Astrocyte (in vitro differentiated cells and primary cell): ENCODE results near the gene CFDP1. TPM values are rescaled to one million over a fixed set of nuclear protein-coding genes. Genes with fewer than 3 reads are reported as not detected.

Experiments used
- DNase-seq: peaks from one replicate; pipeline ENCODE4 v3.0.0-alpha.2; 2010; ENCODE audit warnings: low read depth
- FAIRE-seq: peaks from 2 replicates; lab custom pipeline; 2011; peaks lifted over from hg19 to GRCh38; lab: Jason Lieb, UNC
- H2AFZ ChIP-seq: 2 replicates; pipeline ENCODE4 v1.6.0; 2012; ENCODE audit warnings: low read depth, low read length, inconsistent platforms
- H3K27ac ChIP-seq: 2 replicates; pipeline ENCODE4 v1.5.1; 2011; ENCODE audit warnings: low read depth, low read length, inconsistent platforms
- H3K27me3 ChIP-seq: 2 replicates; pipeline ENCODE4 v1.6.0; 2011; ENCODE audit warnings: low read length, inconsistent platforms; ENCODE audit not compliant: insufficient read depth
- H3K36me3 ChIP-seq: 2 replicates; pipeline ENCODE4 v1.5.1; 2011; ENCODE audit warnings: low read length, inconsistent platforms; ENCODE audit not compliant: insufficient read depth
- H3K4me1 ChIP-seq: 2 replicates; pipeline ENCODE4 v1.5.1; 2011; ENCODE audit warnings: low read length, inconsistent platforms; ENCODE audit not compliant: insufficient read depth
- H3K4me2 ChIP-seq: 2 replicates; pipeline ENCODE4 v1.6.0; 2012; ENCODE audit warnings: low read length, inconsistent platforms
- H3K4me3 ChIP-seq: 2 replicates; pipeline ENCODE4 v1.5.1; 2011; ENCODE audit warnings: low read depth, mild to moderate bottlenecking, low read length, inconsistent platforms; ENCODE audit not compliant: insufficient read depth
- H3K79me2 ChIP-seq: 2 replicates; pipeline ENCODE4 v1.6.0; 2012; ENCODE audit warnings: mild to moderate bottlenecking, low read length, inconsistent platforms; ENCODE audit not compliant: insufficient read depth
- H3K9ac ChIP-seq: 2 replicates; pipeline ENCODE4 v1.6.0; 2012; ENCODE audit warnings: mild to moderate bottlenecking, low read length, inconsistent platforms
- H3K9me3 ChIP-seq: 2 replicates; pipeline ENCODE4 v1.5.1; 2012; ENCODE audit warnings: low read depth, mild to moderate bottlenecking, low read length, inconsistent platforms; ENCODE audit not compliant: insufficient read depth
- H4K20me1 ChIP-seq: 2 replicates; pipeline ENCODE4 v1.6.0; 2012; ENCODE audit warnings: low read length, inconsistent platforms; ENCODE audit not compliant: insufficient read depth
- H3K27ac Mint-ChIP-seq: one replicate; pipeline ENCODE4 v1.8.0; 2021; ENCODE audit warnings: mild to moderate bottlenecking, mixed read lengths; ENCODE audit not compliant: unreplicated experiment
- H3K27me3 Mint-ChIP-seq: one replicate; pipeline ENCODE4 v1.8.0; 2021; ENCODE audit warnings: low read depth, mixed read lengths; ENCODE audit not compliant: unreplicated experiment
- H3K36me3 Mint-ChIP-seq: one replicate; pipeline ENCODE4 v1.8.0; 2021; ENCODE audit warnings: low read depth, mixed read lengths; ENCODE audit not compliant: unreplicated experiment
- H3K4me1 Mint-ChIP-seq: one replicate; pipeline ENCODE4 v1.8.0; 2021; ENCODE audit warnings: low read depth, mixed read lengths; ENCODE audit not compliant: unreplicated experiment
- H3K4me3 Mint-ChIP-seq: one replicate; pipeline ENCODE4 v1.8.0; 2021; ENCODE audit warnings: mild to moderate bottlenecking, moderate library complexity, mixed read lengths; ENCODE audit not compliant: unreplicated experiment
- H3K9me3 Mint-ChIP-seq: one replicate; pipeline ENCODE4 v1.8.0; 2021; ENCODE audit warnings: mild to moderate bottlenecking, mixed read lengths; ENCODE audit not compliant: unreplicated experiment
- CTCF ChIP-seq: IDR thresholded peaks from 2 replicates; pipeline ENCODE4 v1.5.1; 2011; ENCODE audit warnings: low read depth, mild to moderate bottlenecking, inconsistent platforms, low read length, moderate library complexity; ENCODE audit not compliant: insufficient read depth
- EZH2 ChIP-seq: IDR thresholded peaks from 2 replicates; pipeline ENCODE4 v1.6.1; 2012; ENCODE audit warnings: mild to moderate bottlenecking, low read length, inconsistent platforms; ENCODE audit not compliant: insufficient read depth
- total RNA-seq: library from RNA; stranded (reverse); gene quantifications from 2 replicates; pipeline ENCODE4 v1.2.1, GENCODE V29; 2021

The CFDP1 gene
- total RNA-seq, 1 donor from 2014 or later = 36.9 TPM

GRCh38 chr16:75257886-75258806 is 175.2 kb downstream of the CFDP1 start:
- no peak overlapping the region for H3K9ac ChIP-seq
- FAIRE-seq = no peak
- H3K4me1 ChIP-seq = peaks cover 58% of the 10 kb centered on the region
- DNase-seq = no peak
- no peak for TF ChIP-seq EZH2
- no peak for TF ChIP-seq CTCF
- Mint-ChIP-seq H3K9me3 (no peaks in the 10 kb centered on the region), H3K4me3 (peak overlapping the region; percentile 75), H3K36me3 (peaks cover 5% of the 10 kb centered on the region), H3K4me1 (peaks cover 61% of the 10 kb centered on the region), H3K27me3 (no peaks in the 10 kb centered on the region), H3K27ac (peak overlapping the region; percentile 86)
- no peak overlapping the region for H2AFZ ChIP-seq
- H3K27me3 ChIP-seq = no peaks in the 10 kb centered on the region
- peak overlapping the region; percentile 13 for H3K27ac ChIP-seq
- no peaks in the 10 kb centered on the region for H3K36me3 ChIP-seq
- H3K4me3 ChIP-seq = no peak overlapping the region
- peaks cover 95% of the 10 kb centered on the region for H4K20me1 ChIP-seq
- no peaks in the 10 kb centered on the region for H3K9me3 ChIP-seq
- peaks cover 99% of the 10 kb centered on the region for H3K79me2 ChIP-seq
- no peak overlapping the region for H3K4me2 ChIP-seq

- H3K27ac ChIP-seq = peak overlapping the region; percentile 55
- no peak for TF ChIP-seq CTCF
- no peak for TF ChIP-seq EZH2
- H4K20me1 ChIP-seq = peaks cover 95% of the 10 kb centered on the region
- H3K4me1 ChIP-seq = peaks cover 61% of the 10 kb centered on the region
- peaks cover 64% of the 10 kb centered on the region for H3K4me1 Mint-ChIP-seq
- H3K4me3 ChIP-seq = no peak overlapping the region
- H3K4me3 Mint-ChIP-seq = no peak overlapping the region
- H3K27me3 Mint-ChIP-seq = no peaks in the 10 kb centered on the region
- peaks cover 99% of the 10 kb centered on the region for H3K79me2 ChIP-seq
- peaks cover 1% of the 10 kb centered on the region for H3K36me3 Mint-ChIP-seq
- FAIRE-seq = no peak
- peak overlapping the region; percentile 59 for H3K4me2 ChIP-seq
- DNase-seq = no peak
- H3K27me3 ChIP-seq = no peaks in the 10 kb centered on the region
- H3K9me3 Mint-ChIP-seq = no peaks in the 10 kb centered on the region
- H3K36me3 ChIP-seq = no peaks in the 10 kb centered on the region
- no peaks in the 10 kb centered on the region for H3K9me3 ChIP-seq
- H2AFZ ChIP-seq = no peak overlapping the region
- H3K27ac Mint-ChIP-seq = peak overlapping the region; percentile 81
- H3K9ac ChIP-seq = peak overlapping the region; percentile 68
Observed at GRCh38 chr16:75256696-75257343, 176.5 kb downstream of the CFDP1 start.
